ENCODE measurements around the gene FGF21. TPM values are rescaled to one million over a fixed set of nuclear protein-coding genes. Genes with fewer than 3 reads are reported as not detected.

Gene FGF21
- total RNA-seq, 1 donor: not detected

GRCh38 chr19:48731452-48731851, 23.9 kb upstream of the FGF21 start:
- no peak for TF ChIP-seq CTCF (IDR thresholded peaks at IDR 0.05; ENCODE audit: insufficient read depth, low read depth, low read length)
- no peak for DNase-seq (ENCODE audit: low read depth)
- H3K4me3 ChIP-seq (ENCODE audit: low read depth, low read length): no peak overlapping the region

GRCh38 chr19:48734625-48735024, 20.7 kb upstream of the FGF21 start:
- no peak for DNase-seq (ENCODE audit: low read depth)
- no peak for TF ChIP-seq CTCF (IDR thresholded peaks at IDR 0.05; ENCODE audit: insufficient read depth, low read depth, low read length)
- H3K4me3 ChIP-seq (ENCODE audit: low read depth, low read length): no peak overlapping the region

GRCh38 chr19:48735031-48735615, 20.2 kb upstream of the FGF21 start:
- no peak for DNase-seq (ENCODE audit: low read depth)
- peak; percentile 2 for TF ChIP-seq CTCF (IDR thresholded peaks at IDR 0.05; ENCODE audit: insufficient read depth, low read depth, low read length)

GRCh38 chr19:48737360-48737998, 17.8 kb upstream of the FGF21 start:
- no peak for TF ChIP-seq CTCF (IDR thresholded peaks at IDR 0.05; ENCODE audit: insufficient read depth, low read depth, low read length)
- no peak for DNase-seq (ENCODE audit: low read depth)
- no peak overlapping the region for H3K4me3 ChIP-seq (ENCODE audit: low read depth, low read length)

More at GRCh38 chr19:48735031-48735615, 20.2 kb upstream of the FGF21 start:
- H3K4me3 ChIP-seq (ENCODE audit: low read depth, low read length): peak overlapping the region; percentile 55

GRCh38 chr19:48738557-48739403, 16.5 kb upstream of the FGF21 start:
- peak overlapping the region; percentile 41 for H3K4me3 ChIP-seq (ENCODE audit: low read depth, low read length)
- TF ChIP-seq CTCF (IDR thresholded peaks at IDR 0.05; ENCODE audit: insufficient read depth, low read depth, low read length): peak; percentile 22
- peak; percentile 90 for DNase-seq (ENCODE audit: low read depth)

GRCh38 chr19:48739404-48740163, 15.7 kb upstream of the FGF21 start:
- no peak for TF ChIP-seq CTCF (IDR thresholded peaks at IDR 0.05; ENCODE audit: insufficient read depth, low read depth, low read length)
- DNase-seq (ENCODE audit: low read depth): no peak
- peak overlapping the region; percentile 41 for H3K4me3 ChIP-seq (ENCODE audit: low read depth, low read length)
